DMS114 treated with DMSO at 0.1 percent for 48 hours (cell line): Measurements from ENCODE around the gene PHF24.

Source experiments
- DNase-seq: peaks from one replicate; lab custom pipeline; 2025; ENCODE audit not compliant: unreplicated experiment; lab: John Stamatoyannopoulos, UW

Gene PHF24

DNA sequence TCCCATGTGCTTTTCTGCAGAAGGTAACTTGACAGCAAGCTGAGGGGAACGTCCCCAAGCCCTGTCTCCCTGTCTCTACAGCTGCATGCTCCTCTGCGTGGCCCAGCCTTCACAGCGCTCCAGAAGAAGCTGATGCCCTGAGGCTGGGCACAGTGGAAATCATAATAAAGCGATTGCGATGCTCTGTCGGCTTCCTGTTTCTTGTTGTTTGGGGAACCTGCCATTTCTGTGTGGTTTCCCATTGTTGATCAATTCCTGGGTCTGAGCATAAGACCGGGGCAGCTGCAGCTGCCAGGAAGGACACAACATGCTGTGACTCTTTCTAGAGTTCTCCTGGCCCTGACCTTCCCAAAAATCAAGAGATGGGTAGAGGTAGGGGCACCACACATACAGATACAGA is 24.3 kb downstream of the PHF24 start:
- DNase-seq, result no peak

DNA sequence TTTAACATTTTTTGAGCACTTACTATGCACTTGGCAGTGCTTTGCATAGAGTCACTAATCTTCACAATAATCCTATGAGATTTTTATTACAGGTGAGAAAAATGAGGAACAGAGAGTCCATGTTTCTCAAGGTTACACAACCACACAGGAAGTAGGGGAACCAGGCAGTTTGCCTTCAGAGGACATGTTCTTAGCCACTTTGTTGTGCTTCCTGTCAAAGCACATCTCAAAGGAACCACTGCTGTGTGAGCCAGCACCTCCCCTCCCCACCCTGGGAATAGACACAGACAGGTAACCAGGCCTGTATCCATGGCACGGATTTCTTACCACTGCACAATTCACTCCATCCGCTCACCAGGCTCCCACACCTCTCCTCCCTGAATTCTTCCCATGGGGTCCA is 25.1 kb downstream of the PHF24 start:
- no peak for DNase-seq

DNA sequence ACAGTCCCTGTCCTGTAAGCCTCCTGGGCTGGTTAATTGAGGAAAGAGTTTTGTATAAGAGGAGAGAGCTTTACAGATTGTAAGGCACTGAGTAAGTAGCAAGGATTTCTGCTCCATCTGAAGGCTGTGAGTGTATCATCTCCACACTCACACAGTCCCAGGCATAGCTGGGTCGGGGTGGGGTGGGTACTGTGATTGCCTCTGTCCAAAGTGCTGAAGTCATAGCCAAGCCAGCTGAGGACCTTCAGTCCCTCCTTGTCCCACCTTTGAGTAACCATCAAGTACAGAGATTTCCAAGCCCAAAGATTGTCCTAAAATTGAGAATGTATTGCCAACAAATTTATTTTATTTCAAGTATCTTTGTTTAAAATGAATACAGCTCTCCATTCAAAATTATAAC is 26.0 kb downstream of the PHF24 start:
- no peak for DNase-seq

DNA sequence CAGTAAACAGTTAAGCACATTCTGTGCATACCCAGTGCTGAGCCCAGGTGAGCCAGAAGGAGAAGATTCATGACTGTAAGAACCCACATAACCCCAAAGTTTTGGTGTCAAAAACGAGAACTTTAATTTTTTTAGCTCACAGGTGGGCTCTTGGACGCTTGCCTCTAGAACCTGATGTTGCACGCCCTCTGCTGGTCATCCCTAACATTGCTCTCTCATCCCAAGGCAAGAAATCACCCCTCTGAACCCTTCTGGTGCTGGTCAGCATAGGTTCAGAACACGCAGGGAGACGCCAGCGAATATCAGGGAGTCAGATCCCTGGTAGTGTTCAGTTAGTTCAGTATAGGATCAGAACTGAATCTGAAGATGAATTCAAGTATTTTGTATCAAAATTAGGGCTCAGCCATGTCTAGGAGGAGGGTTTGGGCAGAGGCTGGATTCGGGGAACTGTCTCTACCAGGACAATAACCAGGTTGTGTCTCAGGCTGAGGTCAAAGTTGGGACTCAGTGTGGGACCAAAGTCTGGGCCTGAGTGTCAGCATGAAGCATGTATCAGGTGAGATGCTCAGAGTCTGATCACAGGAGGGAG is 27.3 kb downstream of the PHF24 start:
- peak; percentile 64 for DNase-seq

DNA sequence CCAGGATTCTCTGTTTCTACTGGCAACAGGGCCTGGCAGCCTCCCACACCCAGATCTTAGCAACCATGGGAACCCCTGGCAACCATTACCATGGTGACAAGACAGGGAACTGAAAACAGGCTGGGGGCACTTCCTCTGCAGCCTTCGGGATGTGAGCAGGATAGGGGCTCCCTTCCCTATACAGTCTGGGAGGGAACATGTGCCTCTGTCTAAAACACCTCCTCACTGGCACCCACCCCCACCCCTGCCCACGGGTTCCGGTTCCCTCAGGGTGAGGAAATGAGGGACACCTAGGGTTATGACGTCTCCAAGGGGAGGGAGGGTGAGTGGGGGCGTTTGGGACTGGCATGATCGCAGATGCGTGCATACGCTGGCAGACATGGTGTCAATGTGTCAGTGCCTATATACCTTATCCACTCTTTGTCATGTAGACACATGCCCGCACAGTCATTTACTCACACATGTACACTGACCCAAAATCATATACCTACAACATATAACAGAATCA is 28.5 kb downstream of the PHF24 start:
- no peak for DNase-seq

DNA sequence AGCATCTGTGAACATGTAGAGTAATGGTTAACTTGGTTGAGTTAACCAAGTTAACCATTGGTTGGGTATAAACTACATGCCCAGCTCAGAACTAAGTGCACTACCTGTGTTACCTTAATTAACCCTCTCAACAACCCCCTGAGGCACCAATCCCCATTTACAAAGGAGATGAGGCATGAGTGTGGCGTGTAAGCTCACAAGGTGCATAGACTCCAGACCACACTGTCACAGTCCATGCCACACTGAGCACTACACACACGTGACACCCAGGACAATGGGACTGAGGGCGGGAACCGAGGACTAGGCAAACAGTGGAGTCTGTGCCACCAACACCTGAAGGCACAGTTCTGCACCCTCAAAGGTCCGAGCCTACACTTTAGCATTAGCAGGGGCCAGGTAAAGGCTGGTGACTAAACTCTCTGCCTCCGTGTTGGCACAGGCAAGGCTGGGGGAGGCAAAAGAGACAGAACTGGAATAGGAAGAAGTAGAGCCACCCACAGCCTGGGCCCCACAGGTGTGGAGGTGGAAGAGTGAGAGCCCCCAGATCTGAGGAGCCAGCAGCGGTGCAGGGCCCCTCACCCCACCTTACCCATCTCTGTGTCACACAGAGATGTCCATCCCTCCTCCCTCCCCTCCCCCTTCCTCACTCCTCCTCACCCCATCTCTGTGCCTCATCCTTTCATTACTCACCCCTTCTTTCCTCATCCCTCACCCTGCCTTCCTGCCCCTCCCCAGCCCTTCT is 29.2 kb downstream of the PHF24 start:
- DNase-seq, result no peak

DNA sequence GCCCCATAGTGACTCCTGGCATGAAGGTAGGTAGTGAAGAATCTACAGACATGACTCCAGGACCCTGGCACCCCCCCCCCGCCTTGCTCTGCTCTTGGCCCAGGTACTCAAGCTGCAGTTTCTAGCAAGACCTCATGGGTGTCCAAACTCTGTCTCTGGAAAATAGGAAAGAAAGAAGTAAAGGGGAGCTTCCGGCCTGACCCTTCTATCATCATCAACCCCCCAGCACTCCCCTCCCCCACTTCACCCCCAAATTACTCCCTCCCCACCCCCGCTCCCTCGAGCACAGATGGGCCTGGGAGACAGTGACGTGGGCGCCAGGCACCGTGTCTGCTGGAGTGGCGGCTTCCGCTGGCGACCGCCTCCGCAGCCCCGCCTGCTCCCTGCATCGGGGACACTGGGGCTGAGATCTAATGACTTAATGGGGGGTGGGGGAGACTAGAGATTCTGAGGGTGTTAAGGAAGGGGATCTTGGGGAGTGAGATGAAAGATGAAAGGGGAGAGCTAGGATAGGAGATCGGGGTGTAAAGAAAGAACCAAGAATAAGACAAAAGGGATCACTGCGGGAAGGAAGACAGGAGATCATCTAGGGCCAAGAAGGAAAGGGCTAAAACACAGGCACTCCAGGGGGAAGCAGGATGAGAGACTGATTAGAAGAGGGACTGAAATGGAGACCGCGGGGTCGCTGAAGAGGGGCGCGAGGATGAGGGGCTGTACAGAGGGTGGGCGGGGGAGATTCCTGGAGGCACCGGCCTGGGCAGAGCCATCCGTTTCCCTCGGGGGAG is 30.3 kb downstream of the PHF24 start:
- no peak for DNase-seq

DNA sequence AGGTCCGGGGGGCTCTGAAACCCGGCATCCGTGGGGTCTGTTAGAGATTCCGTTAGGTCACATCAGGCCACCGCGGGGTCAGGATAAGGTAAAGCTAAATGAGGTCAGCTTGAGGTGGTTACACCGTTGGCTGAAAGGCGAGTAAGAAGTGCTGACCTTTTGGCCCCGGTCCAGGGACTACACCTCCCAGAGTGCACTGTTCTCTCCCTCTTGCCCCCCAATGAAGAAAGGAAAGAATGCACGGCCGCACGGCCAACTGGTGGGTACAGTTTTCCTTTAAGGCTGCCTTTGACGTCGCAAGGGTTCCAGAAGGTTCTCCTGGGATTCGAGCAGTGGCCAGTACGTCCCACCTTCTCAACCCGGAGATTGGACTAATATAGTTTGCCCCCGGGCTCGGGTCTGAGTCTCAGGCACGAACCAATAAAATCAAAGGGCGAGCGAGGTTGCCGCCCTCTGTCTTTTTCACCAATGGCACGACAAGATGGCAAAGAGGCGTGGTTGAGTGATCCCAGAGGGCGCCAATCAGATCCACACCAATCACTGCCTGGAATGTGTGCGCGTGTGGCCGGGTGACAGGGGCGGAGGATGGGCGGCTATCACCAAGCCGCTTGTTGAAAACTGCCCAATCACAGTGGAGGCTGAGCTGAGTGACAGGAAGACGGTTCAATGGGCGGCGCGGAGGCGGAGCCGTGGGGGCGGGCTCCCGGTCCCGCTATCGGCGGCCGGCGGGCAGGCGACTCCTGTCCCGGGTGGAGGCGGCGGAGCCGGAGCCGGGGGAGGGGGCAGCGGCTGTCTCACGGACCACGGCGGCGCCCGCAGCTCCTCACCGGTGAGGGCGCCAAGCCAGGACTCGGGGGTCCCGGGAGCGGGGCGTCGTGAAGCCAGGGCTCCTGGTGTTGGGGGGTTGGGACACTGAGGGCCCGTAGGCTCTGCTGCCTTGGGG is 31.2 kb downstream of the PHF24 start, which contains the start of gene DNAJB5:
Gene DNAJB5 (plus strand): TSS at position 743 of the 943 bp plus-strand sequence. CDS start 886 bp downstream, outside the sequence.
- peak; percentile 95 for DNase-seq

DNA sequence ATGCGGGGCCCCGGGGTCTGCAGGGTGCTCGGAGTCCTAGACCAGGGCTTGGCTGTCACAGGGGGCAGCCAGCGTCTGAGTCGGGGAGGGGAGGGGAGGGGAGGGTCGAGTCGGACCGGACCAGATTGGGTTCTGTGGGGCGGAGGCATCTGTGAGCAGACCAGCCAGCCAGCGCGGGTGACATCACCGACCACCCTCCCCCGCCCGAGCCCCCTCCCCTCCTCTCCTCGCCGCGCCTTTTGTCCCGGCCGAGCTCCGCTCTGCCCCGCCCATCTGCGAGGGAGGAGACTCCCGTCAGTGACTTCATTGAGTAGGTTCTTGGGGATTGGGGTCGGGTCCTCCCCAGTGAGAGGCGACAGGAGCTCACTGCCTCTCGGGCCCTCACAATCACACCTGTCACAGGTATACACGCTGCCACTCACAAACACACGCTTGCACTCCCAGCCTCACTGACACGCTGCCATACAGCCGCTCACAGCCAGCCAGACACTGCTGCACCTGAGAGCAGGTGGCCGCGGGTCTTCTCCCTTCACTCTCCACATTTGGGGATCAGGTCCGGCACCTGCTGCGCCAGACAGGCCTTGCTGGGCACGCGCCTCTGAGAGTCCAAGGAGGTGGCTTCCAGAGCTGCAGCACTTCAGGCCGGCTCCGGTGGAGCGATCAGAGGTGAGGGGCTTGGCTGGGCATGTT is 32.0 kb downstream of the PHF24 start:
- DNase-seq, result peak; percentile 5

DNA sequence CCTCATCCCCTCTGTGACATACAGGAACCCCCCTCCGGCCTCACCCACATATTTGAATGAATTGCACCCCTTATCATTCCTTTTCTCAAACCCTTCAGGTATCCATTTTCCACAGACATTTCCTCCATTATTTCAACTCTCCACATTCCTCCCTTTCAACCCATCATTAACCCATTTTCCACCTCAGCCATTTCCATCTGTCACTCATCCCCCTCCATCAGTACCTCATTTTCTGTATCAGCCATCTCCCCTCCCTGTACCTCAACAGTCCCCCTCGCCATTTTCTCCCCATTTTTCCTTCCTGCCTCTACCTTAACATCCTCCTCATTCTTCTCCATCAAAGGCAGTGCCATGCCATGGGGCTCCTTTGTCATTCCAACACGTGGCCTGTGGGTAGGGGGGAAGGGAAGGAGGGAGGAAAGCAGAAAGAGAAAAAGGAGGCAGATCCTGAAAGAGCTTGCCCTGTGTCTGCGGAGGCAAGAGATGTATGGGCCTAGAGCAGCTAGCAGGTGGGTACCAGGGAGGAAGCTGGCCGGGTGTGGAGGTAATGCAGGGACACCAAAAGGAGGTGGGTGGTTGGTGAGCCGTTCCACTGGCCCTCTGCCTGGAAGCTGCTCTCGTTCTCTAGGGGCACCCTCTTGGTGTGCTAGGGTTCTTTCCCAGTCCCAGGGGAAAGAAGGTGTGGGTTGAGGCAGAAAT is 33.0 kb downstream of the PHF24 start:
- DNase-seq, result no peak

DNA sequence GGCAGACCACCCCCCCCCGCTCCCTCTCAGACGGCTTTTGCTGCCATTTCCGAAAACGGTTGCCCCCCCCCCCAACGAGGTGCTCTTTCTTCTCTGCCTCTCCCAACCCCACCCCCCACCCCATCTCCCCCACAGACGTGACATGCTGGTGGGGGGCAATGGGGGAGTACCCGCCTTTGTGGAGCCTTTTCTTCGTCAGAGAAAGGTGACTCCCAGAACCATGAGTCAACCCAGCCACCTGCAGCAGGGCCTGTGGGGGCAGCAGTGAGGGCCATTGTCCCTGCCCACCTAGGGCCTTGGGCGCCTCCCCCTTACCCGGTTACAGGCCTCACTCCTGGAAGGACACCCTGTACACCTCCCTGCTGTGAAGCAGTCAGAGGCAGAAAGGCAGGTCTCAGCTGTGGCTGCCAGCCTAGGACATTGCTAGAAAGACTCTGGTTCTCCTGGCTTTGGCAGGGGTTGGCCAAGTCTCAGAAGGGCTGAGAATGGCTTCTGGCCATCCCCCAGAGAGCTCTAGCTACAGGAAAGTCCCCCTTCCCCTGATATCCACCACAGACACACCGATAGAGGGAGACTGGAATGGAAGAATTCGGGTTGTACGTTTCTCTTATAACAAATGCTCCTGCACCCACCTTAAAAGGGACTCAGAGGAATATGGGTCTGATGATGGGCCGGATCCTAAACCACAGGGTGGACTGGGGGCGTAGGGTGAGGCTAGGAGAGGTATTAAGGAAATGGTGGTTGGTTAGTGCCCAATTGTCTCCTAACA is 33.7 kb downstream of the PHF24 start:
- DNase-seq, result no peak

DNA sequence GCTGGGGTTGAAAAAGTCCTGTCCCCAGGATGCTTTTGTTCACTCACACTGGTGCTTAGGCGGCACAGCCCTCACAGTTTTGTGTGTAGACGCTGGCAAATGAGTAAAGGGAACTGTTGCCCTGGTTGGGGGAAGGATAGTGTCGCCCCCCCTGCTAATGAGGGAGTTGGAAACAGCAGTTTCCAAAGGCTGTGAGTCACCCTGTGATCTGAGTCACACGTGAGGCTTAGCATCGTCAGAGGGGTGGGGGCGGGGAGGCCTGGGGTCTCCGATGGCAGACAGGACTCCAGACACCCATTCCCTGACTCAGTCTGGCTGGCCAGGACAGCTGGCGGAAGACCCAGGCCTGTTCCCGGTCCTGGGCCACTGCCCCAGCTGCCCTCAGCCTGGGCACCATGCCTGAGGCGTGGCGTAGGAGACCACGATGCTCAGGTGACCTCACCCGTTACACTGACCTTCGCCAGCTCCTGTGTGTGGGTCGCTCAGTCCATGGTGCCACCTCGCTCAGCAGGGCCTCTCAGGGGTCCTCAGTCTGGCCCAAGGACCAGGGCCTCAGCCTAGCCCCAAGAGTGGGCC is 34.4 kb downstream of the PHF24 start:
- no peak for DNase-seq

DNA sequence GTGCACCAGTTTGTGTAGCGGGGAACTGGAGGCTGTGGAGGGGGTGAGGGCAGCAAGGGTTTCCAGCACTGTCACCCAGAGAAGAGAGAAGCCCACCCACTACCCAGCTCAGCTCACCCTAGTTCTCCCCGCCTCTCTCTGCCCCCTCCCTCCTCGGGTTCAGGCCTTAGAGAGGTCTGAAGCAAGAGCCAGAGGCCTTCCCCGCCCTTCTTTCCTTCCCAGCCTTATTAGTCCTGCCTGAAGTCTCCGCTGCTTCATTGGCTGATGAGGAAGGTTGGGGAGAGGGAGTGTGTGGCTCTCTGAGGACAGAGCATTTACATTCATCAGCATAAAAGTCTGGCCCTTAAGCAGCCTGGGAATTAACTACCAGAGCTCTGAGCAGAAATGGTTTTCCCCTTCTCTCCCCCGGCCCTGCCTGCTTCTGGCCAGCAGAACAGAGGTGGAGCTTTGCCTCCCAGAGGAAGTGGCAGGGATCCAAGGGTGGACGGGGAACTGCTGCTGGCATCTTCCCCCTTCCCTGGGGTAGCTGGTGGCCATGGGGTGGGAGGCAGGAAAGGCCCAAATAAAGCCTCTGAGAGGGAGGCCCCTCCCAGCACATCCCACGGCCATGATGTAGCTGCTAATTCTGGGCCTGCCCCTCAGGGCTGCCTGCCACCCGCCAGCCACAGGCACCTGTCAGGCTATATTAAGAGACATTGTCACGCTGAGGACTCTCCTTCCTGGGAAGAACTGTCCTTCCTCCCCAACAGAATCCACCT is 35.6 kb downstream of the PHF24 start:
- DNase-seq, result no peak

DNA sequence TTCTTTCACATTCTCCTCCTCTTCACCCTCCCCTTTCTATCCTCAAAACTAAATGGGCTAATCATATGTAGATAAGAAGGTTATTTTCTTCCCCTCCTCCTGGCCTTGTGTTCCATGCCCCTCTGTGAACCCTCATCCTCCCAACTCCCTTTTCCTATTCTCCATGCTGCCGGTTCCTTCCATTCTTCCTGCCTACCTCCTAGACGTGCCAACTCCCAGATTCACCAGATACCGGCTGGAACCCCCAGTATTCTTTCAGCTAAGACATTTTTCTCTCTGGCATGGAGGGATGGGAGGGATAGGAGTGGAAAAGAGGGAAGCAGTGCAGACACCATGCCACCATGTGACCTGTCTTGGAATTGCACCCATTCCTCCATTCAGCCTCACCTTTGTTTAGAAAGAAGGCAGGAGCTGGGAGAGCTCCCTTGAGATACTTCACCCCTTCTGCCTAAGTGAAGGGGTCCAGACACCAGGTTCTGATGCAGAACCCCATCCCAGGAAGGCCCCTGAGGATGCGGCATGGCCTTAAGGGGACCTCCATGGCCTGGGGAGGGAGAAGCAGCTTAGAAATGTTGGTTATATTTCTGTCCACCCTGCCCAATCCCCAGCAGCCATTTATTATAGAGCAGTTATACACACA is 36.3 kb downstream of the PHF24 start:
- DNase-seq, result peak; percentile 11

DNA sequence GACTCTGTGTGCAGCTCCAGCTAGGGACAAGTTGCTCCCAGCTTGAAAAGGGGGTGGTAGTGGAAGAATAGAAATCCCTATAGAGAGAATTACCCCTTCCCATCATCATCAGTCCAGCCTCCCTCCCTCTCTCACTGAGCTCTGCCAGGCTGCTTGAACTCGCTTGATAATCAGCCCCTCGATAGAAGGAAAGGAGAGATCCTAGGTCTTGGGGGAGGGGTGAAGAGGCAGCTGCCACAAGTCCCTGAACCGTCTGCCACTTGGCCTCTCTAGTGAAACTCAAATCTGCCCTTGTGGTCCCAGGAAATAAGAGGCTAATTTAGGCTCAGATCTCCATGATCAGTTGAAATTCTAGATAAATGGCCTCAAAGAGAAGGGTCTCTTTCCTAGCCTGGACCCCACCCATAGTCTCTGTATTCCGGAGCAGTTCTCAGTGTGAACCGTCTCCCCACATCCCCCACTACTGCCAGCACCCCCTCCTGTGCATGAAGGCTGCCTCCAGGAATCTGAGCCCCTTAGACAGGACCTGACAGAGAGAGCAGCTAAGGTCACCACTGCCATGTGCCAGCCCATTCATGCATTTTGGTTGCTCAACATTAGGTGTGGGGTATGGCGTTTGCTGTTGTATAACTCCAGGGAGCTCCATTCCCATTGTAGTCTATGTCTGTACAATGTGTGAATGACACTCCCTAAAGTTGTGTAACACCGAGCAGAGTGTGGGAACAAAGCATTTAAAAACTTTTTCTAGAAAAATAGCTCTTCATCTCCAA is 37.0 kb downstream of the PHF24 start:
- DNase-seq, result no peak

DNA sequence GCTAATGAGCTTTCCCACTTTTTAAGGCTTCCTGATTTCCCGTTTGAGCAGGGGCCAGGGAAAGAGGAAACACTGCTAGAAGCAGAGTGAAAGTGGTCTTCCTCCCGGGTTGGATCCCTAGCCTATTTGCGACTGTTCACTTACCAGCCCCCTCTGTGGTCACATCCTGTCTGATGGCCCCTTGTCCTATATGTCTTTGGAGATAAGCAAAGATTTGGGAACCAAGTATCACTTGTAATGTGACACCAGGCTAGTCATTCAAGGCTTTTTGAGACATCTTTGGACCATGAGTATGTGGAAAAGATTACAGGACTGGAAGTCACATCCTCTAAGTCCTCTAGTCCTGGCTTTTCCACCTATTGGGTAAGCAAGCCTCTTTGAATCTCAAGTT is 37.6 kb downstream of the PHF24 start:
- DNase-seq, result no peak
